GM19023 (cell line): ENCODE measurements around the gene FGFBP1.

Experiments used
- ATAC-seq: cut with Tn5 transposase; IDR thresholded peaks from one replicate; pipeline ENCODE4 v1.9.1; 2021; ENCODE audit warnings: mild to moderate bottlenecking, moderate library complexity; ENCODE audit not compliant: unreplicated experiment

Gene FGFBP1

DNA sequence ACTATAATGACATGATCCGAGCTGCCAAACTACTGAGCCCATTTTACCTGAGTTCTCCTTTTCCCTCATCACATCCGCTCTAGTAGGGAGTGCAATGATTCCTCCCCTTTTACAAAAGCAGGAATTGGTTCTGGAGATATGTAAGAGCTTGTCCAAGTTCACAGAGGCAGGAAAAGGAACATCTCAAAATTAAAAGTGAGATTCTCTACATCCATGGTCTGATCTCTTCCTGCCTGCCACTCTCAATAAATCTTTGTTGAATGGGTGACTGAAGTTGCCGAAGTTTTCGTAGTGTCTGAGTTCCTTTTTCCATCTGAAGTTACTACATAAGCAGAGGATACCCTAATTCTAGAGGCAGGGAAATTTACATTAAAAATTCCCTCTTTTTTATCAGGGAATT lies at the start of gene FGFBP1:
FGFBP1 (minus strand) TSS at position 101 of the 400 bp plus-strand sequence. CDS start 2,108 bp downstream, outside the sequence.
- no peak for ATAC-seq

DNA sequence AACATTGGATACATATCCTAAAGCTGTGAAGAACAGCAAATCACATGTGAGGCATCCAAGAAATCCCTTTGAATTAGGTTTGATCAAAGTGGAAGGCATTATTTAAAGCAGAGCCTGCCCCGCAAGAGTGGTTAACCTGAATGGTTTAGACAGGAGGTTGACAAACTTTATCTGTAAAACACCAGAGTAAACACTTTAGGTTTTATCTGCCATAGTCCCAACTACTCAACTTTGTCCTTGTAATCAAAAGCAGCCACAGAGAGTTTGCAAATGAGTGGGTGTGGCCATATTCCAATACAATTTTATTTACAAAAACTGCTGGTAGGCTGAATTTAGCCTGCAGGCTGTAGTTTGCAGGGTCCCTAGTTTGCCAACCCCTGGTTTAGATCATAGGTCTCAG lies 49.7 kb upstream of the FGFBP1 start:
- no peak for ATAC-seq

DNA sequence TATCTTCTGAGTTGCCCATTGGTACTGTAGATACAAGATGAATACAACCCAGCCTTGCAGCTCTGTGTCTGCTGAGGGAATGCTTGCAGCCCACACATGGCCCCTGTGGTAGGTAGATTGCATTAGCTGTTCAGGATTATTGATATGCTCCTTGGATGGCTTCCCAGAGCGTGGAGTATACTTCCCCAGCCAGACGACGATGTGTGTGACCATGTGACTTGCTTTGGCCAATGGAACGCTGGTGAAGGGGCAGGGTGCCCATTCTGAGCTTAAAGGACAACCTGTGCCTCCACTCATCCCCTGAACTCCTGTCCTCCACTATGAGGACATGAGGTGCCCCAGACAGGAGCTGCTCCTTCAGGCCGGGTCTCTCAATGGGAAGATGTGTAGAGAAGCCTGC lies 48.4 kb upstream of the FGFBP1 start:
- no peak for ATAC-seq

DNA sequence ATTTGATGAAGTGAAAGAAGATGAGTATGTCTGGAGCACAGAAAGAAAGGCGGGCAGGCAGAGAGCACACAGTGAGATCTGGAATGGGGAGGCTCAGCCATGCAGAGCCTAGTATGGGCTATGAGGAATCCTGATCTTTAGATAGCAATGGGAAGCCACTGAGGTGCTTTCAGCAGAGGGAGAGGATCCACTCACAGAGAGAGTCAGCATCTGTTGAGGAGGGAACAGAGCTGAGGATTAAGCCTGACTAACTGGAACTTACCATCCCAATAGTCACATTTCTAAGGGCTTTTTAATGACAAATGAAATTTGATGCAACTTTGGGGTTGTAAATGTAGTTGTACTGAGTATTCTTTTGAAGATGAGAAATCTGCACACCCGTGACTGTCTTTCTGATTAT lies 45.1 kb upstream of the FGFBP1 start:
- ATAC-seq: no peak

- ATAC-seq: no peak
These were observed 44.4 kb upstream of the FGFBP1 start for GRCh38 chr4:15982842-15983524.

DNA sequence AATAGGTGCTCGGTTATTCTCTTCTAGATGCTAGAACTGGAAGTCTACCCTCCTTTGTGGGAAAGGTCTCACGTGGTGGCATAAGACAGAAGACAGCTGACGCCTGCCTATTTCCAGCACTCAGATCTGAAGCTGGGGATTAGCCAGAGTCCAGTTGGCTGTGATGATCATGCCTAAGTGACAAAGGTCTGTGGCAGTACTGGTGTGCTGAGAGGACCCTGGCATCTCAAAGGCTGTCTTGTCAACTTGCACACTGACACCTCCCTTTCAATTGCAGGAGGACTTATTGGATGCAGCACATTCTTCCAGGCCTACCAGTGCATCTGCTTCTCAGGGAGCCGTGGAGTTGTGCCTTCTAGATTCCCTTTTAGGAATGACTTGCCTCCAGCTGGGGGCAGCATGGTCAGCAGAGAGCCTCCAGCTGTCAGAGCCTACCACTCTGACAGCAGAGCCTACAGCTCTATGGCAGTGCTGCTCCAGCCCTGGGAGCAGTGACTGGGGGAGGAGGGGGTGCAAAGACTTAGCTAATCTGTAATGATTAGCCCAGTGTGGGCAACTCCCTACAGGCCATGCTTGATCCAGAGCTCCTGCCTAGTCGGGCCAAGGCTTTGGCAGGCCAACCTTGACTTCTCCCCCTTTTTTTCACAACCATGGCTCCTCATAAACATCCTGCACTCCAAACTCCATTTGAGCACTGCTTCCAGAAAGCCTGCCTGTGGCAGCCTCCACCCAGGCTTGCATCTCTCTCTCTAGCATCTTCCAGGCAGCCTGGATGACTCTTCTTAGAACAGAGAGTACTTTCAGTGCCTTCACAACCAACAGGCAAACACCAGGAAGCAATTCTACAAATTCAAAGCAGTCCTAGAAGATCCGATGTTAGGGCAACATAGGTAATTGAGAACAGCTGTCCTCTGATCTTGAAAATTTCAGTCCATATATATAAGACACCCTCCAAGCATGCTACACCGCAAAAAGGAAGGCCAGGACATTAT lies 38.2 kb upstream of the FGFBP1 start:
- ATAC-seq: no peak

- no peak for ATAC-seq
These were observed 32.7 kb upstream of the FGFBP1 start for GRCh38 chr4:15971068-15971801.

DNA sequence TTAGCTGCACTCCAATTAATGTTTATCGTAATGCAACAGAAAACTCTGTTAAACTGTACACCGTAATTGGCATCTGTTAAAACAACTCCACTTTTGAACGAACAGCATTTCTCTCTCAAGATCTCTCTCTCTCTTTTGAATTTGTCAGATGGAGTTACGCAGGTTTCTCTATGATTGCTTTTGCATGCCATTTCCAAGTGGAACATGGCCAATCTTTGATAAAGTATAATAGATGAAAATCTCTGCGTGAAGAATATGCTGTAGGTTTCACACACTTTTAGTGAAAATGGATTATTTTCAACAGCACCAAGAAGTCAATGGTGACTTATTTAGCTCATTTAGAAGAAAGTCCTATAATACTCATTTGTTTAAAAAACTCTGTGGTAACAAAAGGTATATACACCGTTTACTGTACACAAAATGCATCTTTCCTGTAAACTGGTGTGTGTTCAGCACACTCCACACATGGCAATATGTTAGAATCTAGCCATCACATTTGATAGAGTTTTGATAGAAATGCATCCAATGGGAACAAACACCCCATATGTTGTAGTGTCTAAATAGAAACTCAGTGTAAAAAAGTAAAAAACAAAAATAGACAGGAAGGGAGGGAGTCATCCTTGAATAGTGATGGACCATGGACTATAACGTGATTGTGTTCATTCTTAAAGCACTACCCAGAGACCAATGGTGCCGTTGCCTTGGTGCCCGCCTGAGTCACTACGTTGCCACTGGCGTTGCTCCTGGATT lies 30.2 kb upstream of the FGFBP1 start:
- ATAC-seq: no peak

DNA sequence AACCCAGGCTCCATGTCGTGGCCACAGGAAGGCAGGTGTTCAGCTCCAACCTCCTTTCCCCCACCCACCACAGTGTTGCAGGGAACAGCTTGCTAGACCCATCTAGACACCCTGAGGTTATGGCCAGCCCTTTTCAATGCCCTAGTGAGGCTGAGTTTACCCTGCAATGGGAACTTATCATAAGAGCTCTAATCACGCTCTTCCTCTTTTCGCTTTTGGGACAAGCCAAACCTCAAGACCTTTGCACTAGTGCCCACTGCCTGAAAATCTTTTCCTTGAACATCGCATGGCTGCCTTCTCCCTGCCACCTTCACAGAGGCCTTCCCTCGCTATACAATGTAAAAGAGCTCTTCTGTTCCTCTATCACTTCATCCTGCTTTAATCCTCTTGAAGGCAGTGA lies 26.8 kb upstream of the FGFBP1 start:
- no peak for ATAC-seq

DNA sequence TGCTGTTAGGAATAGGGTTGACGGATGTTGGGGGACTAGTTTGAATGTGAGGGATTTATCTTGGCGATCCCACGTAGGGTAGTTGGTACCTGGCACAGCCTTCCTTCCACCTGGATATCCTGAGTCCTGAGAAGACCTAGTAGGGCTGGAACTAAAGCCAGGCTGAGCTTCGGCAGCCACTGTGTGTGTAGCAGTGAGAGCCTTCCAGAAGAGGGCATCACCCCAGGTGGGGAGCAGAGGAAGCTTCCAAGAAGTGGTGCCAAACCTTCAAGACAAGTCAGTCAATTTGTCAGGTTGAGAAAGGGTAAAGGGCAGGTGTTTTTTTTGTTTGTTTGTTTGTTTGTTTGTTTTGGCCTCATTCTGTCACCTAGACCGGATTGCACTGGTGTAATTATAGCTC lies 25.6 kb upstream of the FGFBP1 start:
- no peak for ATAC-seq

DNA sequence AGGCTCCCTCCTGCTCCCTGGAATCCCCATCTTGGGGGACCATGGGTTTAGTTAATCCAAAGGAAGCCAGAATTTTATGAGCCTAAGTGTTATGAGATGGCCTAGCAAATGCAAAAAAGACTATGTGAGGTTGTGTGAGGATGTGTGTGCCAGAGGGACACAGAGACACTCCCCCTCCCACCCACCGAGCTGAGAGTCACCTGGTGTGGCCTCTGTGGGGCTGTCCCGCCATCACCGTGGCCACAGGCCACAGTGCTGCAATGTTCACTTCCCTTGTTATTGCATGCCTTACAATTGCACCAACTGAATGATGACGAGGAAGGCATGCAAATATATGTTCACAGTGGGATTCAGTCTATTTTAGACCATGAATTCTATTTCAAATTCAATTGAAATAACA lies 25.0 kb upstream of the FGFBP1 start:
- ATAC-seq: peak; percentile 96

DNA sequence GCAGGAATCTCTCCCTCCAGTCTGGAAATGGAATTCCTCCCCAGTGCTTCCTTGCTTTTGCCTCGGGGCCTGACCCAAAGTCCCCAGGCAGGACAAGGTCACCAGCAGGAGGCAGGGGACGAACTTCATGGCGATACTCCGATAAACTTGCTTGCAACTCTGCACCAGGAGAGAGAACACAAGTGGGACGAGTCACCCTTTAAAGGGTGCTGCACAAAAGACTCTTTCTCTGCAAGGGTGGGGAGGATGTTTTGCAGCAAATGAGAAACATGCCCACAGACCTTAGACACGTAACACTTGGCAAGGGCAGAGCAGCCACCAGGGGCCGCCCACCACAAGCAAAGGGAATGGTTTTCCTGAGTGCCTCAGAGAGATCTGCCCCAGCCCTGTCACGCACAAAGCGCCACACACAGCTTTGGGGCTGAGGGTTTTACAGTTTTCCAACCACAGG lies 24.5 kb upstream of the FGFBP1 start, which contains the start of gene FGFBP2:
FGFBP2 (minus strand) TSS at position 175 of the 451 bp plus-strand sequence; CDS start at position 129, 46 bp downstream.
- ATAC-seq: peak; percentile 48

DNA sequence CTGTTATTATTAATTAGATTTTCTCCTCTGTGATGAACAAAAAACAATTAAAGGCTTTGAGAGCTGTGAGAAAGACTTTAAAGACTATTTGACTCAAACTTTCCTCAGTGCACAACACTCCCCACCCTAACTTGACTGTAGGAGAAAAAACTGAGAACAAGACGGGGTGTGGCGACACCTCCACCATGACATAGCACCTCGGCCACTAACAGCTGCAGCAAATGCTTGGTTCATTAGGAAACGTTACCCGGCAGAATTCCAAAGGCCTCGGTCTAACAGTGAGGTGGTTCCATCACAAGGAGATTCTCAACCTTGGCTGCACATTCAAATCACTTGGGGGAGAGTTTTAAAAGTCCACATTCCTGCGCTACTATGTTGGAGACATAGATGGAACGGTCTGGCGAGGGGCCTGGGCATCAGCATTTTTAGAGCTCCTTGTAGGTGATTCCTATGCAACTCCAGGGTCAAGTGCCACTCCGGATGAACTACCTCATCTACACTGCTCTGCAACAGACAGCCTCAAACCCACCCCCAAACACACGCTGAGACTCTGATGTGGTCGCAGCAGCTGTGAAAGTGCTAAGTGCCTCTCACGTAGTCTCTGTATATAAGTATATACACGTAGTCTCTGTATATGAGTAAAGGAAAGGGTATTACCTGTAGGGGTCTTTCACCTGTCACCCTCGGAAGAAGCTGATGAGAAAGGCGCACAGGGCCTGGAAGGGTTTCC lies 23.4 kb upstream of the FGFBP1 start:
- ATAC-seq: no peak

DNA sequence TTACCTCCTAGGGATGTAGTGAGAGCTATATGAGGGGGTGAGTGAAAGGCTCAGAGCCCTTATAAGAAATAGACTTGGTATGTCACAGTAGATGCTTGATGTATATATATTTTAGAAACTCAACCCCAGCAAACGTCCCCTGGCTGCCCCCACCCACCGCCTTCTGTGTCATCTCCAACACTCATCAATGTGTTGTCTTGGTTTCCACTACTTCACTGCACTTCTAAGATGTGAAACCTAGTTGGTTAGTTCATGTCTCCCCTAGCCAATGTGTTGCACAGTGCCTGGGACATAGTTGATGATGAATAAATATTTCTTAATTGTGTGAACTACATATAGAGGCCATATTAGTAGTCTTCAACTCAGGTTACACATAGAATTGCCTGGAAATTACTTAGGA lies 20.0 kb upstream of the FGFBP1 start:
- no peak for ATAC-seq

GRCh38 chr4:15956179-15956850 lies 17.8 kb upstream of the FGFBP1 start:
- peak; percentile 91 for ATAC-seq

DNA sequence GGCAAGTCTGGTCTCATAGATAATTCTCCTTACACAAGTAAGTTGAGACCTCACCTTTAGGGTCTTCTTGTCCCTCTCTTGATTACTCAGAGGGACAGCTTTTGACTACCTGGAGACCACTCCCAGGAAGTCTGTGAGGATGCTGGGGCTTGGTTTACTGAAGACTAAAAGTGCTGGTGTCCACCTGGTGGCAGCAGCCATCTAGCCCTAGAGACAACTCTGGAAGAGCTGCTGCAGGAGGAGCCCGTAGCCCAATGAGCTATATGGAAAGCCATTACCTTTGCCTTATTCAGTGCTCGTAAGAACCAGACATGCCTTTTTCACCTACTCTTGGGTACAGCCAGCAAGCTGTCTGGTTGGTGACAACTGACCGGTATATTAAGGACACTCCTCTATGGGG lies 17.1 kb upstream of the FGFBP1 start:
- ATAC-seq: no peak

- no peak for ATAC-seq
These were observed 15.1 kb upstream of the FGFBP1 start for GRCh38 chr4:15953625-15954024.

GRCh38 chr4:15951781-15952180 lies 13.2 kb upstream of the FGFBP1 start:
- ATAC-seq: no peak

- no peak for ATAC-seq
These were observed 10.3 kb upstream of the FGFBP1 start for GRCh38 chr4:15948826-15949225.
